K562 (cell line): Measurements from ENCODE around the gene SOCS6. TPM values are rescaled to one million over a fixed set of nuclear protein-coding genes. Genes with fewer than 3 reads are reported as not detected.

ENCODE experiments used
- ATF1 ChIP-seq, 2 experiments: fragments of 450-650 bp in 1 of 2; IDR thresholded peaks; 2 replicates each; pipeline ENCODE4 v1.6.1; 2016; ENCODE audit warnings: missing compliant biosample characterization in 1 of 2, missing genetic modification characterization in 1 of 2
- CTCFL ChIP-seq: IDR thresholded peaks from 2 replicates; pipeline ENCODE4 v1.6.1; 2011; ENCODE audit warnings: borderline replicate concordance, low read depth, mild to moderate bottlenecking, moderate library complexity, low read length; ENCODE audit not compliant: insufficient read depth, poor library complexity, severe bottlenecking
- FOXP1 ChIP-seq: sonication (generic); formaldehyde crosslinking; IDR thresholded peaks from 2 replicates; pipeline ENCODE4 v1.8.0; 2022; ENCODE audit warnings: mild to moderate bottlenecking, missing genetic modification reagents
- HMGXB4 ChIP-seq: sonication (generic); formaldehyde crosslinking; IDR thresholded peaks from 2 replicates; pipeline ENCODE4 v1.8.1; 2023; ENCODE audit warnings: mild to moderate bottlenecking, missing genetic modification reagents
- KAT7 ChIP-seq: sonication (generic); formaldehyde crosslinking; IDR thresholded peaks from 2 replicates; pipeline ENCODE4 v1.8.0; 2022; ENCODE audit warnings: missing genetic modification reagents, mild to moderate bottlenecking, borderline replicate concordance
- MGA ChIP-seq: fragments of 450-650 bp; IDR thresholded peaks from 2 replicates; pipeline ENCODE4 v1.6.1; 2016; ENCODE audit warnings: mild to moderate bottlenecking, moderate library complexity
- U2AF1 ChIP-seq: fragments of 200-400 bp; formaldehyde crosslinking; optimal IDR thresholded peaks from 2 replicates; pipeline ENCODE3; 2017; ENCODE audit warnings: mild to moderate bottlenecking, low read depth, low read length, moderate library complexity
- ZNF518B ChIP-seq: fragments of 250-450 bp; sonication (Bioruptor Pico); IDR thresholded peaks from 2 replicates; pipeline ENCODE4 v1.5.0; 2021; ENCODE audit warnings: mild to moderate bottlenecking, moderate library complexity
- polyA plus RNA-seq, 8 experiments: library from polyadenylated mRNA; depleted of rRNA in 4 of 8; stranded (reverse) in 5 of 8; unstranded in 3 of 8; fragments of >200 nt; fragmentation: Nextera tagmentation in 2 of 8; fragmentation: Illumina TruSeq in 1 of 8; extraction: Ambion mirVana in 2 of 8; extraction: Trizol in 1 of 8; gene quantifications; 2 replicates each; pipeline versions ENCODE4 v1.2.1 to v1.2.3, GENCODE V29; 2011 to 2014; ENCODE audit warnings: inconsistent platforms in 1 of 8, missing spikeins in 1 of 8
- total RNA-seq, 7 experiments: library from RNA; depleted of rRNA in 6 of 7; stranded (reverse); fragments of >200 nt in 6 of 7; fragmentation: Illumina TruSeq in 2 of 7; extraction: Trizol in 2 of 7; gene quantifications; 2 replicates each; pipeline versions ENCODE4 v1.2.1 to v1.2.3, GENCODE V29; 2011 to 2021; ENCODE audit warnings: low replicate concordance in 1 of 7

SOCS6 gene
- total and polyA plus RNA-seq, 9 of the 15 experiments (the other 6 are each of a cell fraction or from before 2014, with no cell fraction given), result 2.5 to 7.1 (median 5.6) TPM

GRCh38 chr18:70296289-70296688 is 7.4 kb downstream of the SOCS6 start (continued):
- TF ChIP-seq MGA, result peak; percentile 49
- no peak for TF ChIP-seq ZNF518B (CRISPR knock-in tag)
- no peak for TF ChIP-seq ATF1 (CRISPR knock-in tag; IDR thresholded peaks at IDR 0.05)
- TF ChIP-seq ATF1 (tag; IDR thresholded peaks at IDR 0.05), result 0 out of 2 replicates have a peak, but pooled peaks have one; percentile 22
- no peak for TF ChIP-seq CTCFL
- TF ChIP-seq FOXP1, result no peak
- TF ChIP-seq HMGXB4, result no peak
- no peak for TF ChIP-seq U2AF1
- TF ChIP-seq KAT7, result no peak
